GM10266 (cell line): ENCODE results near the gene COL4A5.
"Not testable (repeated sequence)": the region's sequence is repeated elsewhere in the genome, so short reads cannot be mapped to it uniquely, and the experiment has no call there.

ENCODE experiments used
- DNase-seq: peaks from one replicate; pipeline ENCODE4 v3.0.0; 2012; ENCODE audit errors: extremely low spot score
- TF ChIP-seq, protein P1 (sequence below): IDR thresholded peaks from 2 replicates; pipeline ENCODE4 v1.5.1; 2012; ENCODE audit warnings: mild to moderate bottlenecking, low read depth; ENCODE audit not compliant: control insufficient read depth, insufficient read depth; ENCODE audit errors: missing control alignments

The COL4A5 gene

DNA sequence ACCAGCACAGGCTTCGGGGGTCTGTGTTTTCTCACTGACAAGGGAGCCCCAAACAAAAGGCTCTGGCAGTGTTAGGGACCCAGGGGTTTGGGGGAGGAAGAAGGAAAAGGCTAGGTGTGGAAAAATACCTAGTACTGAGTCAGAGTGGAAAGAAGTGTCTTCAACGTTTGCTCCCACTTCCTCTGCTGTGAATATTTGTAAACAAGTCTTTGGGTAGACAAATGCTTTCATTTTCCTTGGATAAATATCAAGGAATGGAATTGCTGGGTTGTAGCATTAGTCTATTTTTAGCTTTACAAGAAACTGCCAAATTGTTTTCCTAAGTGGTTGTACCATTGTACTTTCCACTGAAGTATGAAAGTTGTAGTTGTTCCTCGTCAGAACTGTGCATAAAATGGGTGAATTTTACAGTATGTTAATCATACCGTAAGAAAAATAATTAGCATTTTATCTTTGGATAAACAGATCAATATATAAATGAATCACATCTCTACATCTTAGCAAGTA lies 17.4 kb downstream of the COL4A5 start:
- TF ChIP-seq, protein P1, sequence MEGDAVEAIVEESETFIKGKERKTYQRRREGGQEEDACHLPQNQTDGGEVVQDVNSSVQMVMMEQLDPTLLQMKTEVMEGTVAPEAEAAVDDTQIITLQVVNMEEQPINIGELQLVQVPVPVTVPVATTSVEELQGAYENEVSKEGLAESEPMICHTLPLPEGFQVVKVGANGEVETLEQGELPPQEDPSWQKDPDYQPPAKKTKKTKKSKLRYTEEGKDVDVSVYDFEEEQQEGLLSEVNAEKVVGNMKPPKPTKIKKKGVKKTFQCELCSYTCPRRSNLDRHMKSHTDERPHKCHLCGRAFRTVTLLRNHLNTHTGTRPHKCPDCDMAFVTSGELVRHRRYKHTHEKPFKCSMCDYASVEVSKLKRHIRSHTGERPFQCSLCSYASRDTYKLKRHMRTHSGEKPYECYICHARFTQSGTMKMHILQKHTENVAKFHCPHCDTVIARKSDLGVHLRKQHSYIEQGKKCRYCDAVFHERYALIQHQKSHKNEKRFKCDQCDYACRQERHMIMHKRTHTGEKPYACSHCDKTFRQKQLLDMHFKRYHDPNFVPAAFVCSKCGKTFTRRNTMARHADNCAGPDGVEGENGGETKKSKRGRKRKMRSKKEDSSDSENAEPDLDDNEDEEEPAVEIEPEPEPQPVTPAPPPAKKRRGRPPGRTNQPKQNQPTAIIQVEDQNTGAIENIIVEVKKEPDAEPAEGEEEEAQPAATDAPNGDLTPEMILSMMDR, result no peak
- no peak for DNase-seq

DNA sequence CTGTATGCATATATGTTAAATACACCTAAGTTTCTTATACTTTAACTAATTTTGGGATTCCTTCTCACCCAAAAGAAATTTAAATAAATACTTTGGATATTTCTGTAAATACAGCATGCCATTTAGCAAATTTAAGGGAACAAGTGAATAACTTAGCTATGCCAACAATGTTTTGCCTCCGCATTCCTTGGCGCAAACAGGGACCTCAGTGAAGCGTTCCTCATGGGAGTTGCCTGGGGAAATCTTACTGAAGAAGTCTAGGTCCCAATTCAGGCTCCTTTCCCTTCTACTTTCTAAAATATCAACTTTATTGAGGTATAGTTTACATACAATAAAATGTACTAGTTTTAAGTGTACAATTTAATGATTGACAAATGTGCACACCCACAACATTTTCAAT lies 25.0 kb downstream of the COL4A5 start:
- DNase-seq, result no peak
- TF ChIP-seq, protein P1, result no peak

DNA sequence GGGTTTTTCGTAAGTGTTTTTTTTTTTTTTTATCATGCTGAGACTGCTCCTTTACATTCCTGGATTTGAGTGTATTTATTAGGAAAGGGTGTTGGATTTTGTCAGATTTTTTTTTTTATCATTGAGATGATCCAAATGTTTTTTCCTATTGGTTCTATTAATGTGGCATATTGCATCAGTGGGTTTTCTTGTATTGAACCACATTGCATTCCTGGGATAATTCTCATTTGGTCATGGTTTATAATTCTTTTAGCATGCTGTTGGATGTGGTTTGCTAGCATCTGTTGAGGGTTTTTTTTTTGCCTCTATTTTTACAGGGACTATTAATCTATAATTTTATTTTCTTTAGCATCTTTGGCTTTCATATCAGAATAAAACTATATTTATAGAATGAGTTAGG lies 28.8 kb downstream of the COL4A5 start:
- TF ChIP-seq, protein P1, result no peak
- DNase-seq, result no peak

DNA sequence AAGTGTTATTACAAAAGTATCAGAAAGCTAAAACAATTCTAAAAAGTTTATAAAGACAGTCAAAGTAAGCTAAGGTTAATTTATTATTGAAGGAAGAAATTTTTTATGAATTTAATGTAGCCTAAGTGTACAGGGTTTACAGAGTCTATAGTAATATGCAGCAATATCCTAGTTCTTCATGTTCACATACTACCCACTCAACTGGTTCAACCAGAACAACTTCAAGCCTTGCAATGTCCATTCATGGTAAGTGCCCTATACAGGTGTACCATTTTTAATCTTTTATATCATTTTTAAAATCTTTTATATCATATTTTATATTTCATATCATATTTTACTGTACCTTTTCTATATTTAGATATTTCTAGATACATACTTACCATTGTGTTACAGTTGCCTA lies 34.3 kb downstream of the COL4A5 start:
- TF ChIP-seq, protein P1, result no peak
- DNase-seq, result no peak

DNA sequence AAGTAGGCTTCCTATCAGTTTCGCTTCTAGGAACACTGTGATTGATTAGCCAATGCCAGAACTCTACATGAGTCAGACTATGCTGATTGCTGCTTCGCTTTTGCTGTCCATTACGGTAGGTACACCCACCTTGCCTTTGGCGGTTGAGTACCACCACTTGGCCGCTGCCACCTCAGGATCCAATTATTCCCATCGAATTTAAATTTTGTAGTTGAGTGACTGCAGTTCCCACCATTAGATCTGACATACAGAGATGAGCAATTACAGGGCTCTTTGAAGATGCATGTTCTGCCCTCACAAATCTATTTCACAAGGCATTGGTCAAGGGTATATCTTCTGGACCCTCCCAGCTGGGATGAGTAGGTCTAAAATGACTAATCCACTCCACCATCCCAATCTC lies 41.9 kb downstream of the COL4A5 start:
- not testable (repeated sequence) for DNase-seq

DNA sequence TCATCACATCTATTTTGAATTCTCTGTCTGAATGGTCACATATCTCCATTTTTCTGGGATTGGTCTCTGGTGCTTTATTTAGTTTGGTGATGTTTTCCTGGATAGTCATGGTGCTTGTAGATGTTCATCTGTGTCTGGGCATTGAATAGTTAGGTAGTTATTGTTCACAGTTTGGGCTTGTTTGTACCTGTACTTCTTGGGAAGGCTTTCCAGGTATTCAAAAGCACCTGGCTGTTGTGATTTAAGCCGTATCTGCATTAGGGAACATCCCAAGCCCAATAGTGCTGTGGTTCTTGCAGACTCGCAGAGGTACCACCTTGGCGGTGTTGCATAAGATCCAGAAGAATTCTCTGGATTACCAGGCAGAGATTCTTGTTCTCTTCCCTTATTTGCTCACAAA lies 44.6 kb downstream of the COL4A5 start:
- DNase-seq, result no peak
- TF ChIP-seq, protein P1, result no peak

DNA sequence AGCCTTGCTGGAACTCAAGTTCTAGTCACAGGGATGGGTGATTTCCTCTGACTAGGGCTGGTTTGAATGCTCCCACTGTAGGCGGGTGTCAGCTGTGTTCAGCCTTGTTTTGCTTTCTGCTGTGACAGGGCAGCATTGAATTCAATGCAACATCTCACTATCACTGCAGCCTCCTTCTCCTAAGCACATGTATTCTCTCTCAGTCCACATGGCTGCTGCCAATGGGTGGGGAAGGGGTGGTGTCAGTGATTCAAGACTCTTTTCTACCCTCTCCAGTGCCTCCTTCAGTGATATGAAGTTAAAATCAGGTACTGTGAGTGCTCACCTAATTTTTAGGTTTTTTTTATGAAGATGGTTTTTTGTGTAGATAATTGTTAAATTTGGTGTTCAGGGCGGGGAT lies 46.3 kb downstream of the COL4A5 start:
- TF ChIP-seq, protein P1, result no peak
- no peak for DNase-seq

DNA sequence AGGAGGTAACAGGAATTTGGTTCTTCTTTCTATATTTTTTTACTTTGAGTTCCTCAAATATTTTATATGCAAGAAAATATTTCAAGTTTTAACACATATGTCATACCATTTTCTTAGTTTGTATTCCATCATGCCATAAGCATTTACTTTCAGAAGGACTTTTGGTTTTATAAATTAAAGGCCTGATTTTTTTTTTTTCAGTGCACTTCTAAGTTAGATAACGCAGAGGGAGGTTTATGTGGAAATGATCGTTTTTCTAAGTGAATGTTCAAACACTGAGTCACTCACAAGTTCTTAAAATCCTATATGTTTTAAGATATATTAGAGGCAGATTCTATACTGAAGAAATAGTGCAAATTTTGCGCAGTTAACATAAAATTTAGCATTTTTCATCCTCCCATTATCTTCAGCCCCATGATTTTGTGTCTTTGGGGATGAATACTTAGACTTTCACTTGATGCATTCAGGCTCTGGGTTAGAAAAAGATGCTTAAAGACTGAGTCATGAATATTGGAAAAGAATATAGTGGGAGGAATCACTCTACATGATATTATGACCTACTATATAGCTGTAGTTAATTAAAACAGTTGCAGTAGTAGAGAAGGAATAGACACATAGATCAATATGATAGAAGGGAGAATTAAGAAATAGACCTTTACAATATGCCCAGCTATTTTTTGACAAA lies 54.9 kb downstream of the COL4A5 start:
- no peak for DNase-seq
- TF ChIP-seq, protein P1, result no peak
